Astrocyte (in vitro differentiated cells and primary cell): ENCODE data around the gene CLEC20A.

Source experiments
- CTCF ChIP-seq: IDR thresholded peaks from 2 replicates; pipeline ENCODE4 v1.5.1; 2011; ENCODE audit warnings: low read depth, mild to moderate bottlenecking, inconsistent platforms, low read length, moderate library complexity; ENCODE audit not compliant: insufficient read depth
- EZH2 ChIP-seq: IDR thresholded peaks from 2 replicates; pipeline ENCODE4 v1.6.1; 2012; ENCODE audit warnings: mild to moderate bottlenecking, low read length, inconsistent platforms; ENCODE audit not compliant: insufficient read depth

DNA sequence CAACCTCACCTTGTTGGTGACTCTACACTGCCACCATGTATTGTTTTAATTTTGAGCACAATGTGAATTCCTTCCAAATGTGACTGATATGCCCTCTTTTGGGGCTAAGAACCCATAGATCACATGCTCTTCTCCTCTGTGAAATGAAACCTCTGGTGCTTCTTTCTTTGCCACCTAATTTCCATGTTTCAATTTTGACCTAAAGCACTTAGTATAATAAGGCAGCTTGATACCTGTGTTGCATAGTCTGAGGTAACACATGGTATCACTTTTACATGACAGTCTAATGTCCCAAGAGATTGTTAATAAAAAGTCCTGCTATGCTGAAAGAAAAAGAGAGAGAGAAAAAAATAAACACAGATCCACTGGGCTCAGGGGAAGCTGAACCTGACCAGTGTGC is 24.2 kb downstream of the CLEC20A start:
- no peak for TF ChIP-seq CTCF
- TF ChIP-seq EZH2 = no peak
